Activated CD8-positive, alpha-beta memory T cell treated with anti-CD3 and anti-CD28 coated beads for 1 hour (primary cell): Measurements from ENCODE around the gene MYL1.

ENCODE experiments used
- DNase-seq, 2 donors: peaks; one replicate each; pipeline ENCODE4 v3.0.0-alpha.2; 2020; ENCODE audit warnings: low read depth in 1 of 2; ENCODE audit errors: extremely low read depth in 1 of 2

The MYL1 gene

DNA sequence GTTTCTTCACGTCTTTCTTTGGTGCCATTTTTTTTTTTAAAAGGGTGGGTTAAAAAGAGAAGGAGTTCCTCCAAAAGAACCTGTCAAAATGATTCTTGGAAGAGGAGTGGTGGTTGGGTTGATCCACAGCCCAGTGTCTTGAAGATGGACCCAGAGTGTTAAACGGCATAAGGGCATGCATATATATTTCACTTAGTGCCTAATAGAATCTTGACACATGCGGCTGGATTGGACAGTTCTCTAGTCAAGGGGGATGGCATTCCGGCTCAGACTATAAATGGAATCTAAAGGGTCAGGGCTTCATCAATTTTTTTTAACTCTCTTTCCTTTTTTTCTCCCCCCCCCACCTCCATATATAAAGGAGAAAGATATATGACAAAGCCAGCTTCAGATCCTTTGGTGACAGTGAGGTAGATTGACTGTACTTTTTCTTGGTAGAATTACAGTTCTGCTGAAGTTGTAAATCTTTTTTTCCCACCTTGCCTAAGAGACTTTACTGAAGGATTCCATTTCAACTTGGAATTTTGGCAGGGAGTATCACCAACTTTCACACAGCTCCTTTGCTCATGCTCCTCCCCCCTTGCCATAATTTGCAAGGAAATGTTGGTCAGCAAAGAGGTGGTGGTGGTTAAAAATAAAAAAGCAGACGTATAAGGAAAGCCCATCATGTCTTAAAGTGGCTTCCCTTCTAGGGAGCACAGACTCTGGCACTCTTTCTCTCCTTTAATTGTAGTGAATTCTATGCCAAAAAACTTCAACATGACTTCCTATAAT is at the start of gene MYL1:
Gene MYL1 (minus strand): TSS at position 160 of the 774 bp plus-strand sequence. CDS start 132 bp downstream, at position 28.
- no peak for DNase-seq

DNA sequence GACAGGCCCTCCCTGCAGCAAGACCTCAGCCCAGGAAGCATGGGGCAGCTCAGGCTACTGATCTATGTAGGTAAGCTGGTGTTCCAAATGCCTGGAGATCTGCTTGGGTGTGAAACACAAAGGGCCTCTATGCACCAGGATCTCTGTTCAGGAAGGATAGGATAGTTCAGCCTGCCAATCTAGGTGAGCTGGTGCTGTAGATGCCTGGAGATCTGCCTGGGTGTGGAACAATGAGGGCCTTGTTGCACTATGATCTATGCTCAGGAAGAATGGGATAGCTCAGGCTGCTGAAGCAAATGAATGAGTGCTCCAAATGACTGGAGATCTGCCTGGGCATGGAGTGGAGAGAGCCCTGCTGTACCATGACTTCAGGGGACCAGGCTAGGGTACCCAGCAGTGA is 48.9 kb upstream of the MYL1 start:
- no peak for DNase-seq

DNA sequence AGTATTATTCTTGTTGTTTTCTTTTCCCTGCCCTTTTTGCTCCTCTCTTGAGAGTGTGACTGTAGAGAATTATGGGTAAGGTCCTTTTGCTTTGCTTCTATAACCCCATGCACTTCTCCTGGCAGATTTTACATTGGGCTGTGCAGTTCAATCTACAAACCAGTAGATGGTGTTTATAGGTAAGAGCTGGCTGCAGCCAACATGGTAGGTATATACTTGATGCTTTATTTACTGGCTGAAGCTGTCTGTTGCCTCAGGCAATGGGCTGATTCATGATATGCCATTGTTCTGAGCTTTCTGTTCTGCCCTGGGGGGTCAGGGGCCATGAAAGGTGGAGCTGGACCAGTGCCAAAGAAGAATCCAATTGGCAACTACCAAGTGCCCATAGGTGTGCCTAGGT is 48.3 kb upstream of the MYL1 start:
- DNase-seq = no peak

DNA sequence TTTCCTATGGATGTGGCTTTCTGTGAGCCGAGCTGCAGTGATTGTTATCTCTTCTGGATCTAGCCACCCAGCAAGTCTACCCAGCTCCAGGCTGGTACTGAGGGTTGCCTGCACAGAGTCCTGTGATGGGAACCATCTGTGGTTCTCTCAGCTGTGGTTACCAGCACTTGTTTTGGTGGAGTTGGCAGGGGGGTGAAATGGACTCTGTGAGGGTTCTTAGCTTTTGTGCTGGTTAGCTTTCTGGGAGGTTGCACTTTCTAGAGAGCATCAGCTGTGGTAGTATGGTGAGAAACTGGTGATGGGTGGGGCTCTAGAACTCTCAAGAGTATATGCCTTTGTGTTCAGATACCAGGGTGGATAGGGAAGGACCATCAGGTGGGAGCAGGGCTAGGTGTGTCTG is 45.4 kb upstream of the MYL1 start:
- DNase-seq = no peak

DNA sequence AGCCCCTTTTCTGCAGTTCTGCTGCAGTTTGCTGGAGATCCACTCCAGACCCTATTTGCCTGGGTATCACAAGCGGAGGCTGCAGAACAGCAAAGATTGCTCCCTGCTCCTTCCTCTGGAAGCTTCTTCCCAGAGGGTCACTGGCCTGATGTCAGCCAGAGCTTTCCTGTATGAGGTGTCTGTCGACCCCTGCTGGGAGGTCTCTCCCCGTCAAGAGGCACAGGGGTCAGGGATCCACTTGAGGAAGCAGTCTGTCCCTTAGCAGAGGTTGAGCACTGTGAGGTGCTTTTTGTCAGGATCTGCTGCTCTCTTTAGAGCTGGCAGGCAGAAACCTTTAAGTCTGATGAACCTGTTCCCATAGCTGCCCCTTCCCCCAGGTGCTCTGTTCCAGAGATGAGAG is 42.0 kb upstream of the MYL1 start:
- no peak for DNase-seq

DNA sequence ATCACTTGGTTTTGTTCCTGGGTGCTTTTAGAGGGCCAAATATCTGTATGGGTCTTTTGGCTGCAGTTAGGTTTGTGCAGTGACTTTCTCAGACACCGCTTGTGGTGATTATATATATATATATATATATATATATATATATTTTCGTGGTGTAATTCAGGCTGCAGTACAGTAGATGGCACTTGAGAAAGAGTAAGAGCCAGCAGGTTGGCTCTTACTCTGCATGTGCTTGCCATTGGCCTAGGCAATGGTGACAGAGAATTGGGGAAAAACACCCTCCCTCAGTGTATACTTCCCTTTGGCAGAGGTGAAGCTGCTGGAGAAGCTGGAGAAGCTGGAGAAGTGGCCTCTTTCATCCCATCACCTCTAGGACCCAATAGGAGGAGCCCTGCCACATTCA is 22.2 kb upstream of the MYL1 start:
- no peak for DNase-seq

DNA sequence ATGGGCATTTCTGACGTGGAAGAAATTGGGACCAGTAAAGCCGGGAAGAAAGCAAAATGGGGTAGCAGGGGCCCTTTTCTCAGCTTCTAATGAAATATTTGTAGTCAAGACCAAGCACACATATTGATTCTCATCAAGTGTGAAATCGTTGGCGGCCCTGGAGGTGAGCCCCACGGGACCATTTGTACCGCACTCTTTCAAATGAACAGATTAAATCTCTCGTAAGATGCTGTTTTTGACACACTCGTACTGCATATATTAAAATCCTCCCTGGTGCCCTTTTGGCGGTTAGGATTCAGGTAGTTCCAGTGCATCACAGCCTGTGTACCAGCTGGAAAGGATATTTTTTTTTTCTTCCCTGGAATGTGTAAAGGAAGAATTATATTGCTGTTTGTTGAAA is 9.9 kb upstream of the MYL1 start:
- DNase-seq = no peak

DNA sequence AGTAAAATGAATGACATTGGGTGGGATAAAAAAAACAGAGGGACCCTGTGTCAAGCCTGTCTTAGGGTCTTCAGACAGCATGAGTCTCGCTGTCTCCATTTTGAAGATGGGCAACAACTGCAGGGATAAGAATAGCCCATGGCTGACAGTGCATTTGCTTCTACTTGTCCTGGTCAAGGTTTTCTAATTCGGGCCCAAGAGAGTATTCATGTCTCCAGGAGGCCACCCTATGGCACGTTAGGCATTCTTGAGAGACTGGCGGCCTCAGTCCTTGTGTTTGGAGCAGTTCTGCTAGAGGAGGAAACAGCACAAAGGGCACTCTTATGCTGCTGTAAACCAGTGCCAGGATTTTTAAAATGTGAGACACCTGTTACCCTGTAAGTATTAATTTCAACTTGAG is 9.5 kb upstream of the MYL1 start:
- no peak for DNase-seq

DNA sequence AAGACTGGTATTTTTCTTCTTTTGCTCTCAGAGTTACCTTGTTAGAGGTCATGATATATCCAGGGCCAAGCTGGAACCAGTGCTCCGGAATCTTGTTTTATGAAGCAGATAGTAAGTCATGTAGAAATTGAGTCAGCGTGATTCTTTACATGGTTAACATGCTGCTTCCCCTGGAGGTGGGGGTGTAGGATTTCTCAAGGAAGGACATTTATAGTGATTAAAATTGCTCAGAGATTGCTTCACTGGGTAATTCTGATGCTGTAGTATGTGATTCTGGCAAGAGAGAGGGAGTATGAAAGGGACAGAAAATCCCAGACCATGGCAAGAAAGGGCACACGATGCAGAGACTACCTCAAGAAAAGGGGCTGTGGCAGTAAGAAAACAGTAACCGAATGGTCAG is 8.0 kb upstream of the MYL1 start:
- no peak for DNase-seq

DNA sequence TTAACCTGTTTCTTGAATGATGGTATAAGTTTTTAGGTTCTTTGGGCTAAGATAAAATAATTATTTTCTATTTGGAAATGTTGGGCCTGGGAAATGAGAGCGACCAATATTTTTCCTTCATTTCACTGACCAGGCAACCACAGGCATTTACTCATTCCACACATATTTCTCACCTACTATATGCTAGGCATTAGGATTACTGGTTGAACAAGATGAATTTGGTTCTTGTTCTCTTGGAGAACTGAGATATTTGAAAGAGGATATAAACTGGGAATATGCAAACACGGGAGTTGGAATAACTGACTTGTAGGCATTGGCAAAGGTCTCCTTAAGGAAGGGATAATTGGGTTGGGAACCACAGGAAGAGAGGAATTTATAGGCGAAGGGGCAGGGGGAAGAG is 3.9 kb upstream of the MYL1 start:
- no peak for DNase-seq

DNA sequence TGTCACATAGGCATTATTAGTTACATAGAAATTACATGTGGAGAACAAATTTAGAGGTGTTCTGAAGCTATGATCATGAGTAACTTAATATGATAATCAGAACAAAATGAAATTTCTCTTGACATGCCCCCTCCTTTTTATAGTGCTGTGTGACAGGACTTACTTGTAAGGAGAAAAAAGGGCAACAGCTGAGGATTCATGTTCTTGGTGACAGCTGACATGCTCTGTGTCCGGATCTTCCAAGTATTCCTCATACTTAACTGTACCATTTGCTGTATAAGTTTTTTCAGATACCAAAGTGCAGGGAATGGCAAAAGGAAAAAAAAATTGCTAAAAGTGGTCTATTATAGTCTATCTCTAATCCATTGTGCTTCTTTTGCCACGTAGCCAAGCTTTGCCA is 3.5 kb upstream of the MYL1 start:
- no peak for DNase-seq

DNA sequence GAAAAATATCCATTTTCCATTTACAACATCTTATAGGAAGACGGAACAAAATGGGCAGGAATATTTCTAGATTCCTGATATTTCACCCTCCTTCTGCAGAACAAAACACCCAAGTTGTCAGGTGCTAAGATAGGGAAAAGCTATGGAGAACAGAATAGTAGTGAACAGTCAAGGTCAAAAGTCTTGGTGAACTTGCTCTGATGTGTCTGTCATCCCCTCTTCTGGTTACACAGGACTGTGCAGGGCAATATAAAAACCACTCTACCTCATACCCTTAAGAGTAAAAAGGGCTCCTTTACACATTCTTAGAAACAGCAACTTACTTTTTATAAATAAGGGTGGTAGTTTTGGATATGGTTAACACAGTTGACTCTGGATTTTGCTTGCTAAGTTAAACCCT is 4.4 kb downstream of the MYL1 start:
- DNase-seq = no peak

DNA sequence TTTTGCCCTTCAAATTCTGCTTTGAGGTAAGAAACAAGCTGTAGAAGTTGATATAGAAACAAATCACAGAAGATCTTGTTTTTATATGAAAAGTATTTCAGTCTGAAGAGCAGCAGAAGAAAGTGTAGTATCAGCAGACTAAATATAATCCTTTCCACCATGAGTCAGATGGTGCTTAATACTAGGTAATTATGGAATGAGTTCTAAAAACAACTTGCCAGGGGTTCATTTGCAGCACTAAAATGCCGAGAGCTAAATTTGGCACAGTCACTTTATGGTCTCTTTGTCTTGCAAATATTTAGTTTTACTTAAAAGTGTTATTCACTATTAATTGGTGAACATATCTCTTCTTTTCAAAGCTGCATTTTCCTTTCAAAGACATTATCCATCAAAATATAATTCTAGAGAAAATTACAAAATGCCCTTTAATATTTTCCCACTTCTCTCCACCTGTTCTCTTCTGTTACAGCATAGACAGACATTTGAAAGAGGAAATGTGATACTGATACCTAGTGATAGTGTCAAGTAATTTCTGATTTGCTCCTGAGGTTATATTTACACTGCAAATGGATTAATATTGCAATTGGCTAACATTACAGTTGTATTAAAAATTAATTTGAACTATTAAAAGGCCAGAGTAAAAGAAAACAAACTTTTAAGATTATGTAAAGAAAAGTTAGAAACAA is 5.3 kb downstream of the MYL1 start:
- DNase-seq = no peak

DNA sequence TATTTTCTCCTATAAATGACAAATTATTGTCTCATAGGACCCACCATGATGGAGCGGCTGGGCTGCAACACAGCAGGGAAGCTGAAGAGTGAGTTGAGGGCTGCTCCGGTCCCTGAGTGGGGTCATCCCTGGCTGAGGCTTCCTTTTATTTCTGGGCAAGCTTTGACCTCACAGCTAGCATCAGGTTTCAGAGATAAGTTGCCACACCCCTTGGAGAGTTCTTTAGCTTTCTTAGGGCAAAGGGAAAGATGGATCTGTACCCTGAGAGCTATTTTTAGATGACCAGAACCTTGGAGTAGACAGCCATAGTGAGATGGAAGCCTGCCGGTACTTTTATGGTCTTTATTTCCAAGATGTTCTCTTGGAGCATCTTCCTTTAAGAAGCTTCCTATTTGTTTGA is 11.5 kb downstream of the MYL1 start:
- no peak for DNase-seq

DNA sequence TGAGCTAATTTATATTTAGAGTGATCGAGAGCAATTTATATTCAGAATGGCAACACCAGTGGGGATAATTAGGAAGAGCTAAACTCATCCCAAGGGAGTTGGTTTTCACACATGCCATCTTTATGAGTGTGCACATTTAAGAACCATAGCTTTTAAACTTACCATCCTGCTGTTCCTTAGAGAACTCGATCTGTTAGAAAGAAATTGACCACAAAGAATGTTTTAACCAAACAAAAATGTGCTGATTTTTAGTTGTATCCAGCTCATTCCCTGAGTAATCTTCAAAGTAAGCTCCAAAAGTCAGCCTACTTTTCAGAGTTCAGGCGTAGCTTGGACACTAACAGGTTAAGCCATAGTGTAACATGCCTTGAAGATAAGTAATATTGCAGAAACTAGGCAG is 12.6 kb downstream of the MYL1 start:
- no peak for DNase-seq

DNA sequence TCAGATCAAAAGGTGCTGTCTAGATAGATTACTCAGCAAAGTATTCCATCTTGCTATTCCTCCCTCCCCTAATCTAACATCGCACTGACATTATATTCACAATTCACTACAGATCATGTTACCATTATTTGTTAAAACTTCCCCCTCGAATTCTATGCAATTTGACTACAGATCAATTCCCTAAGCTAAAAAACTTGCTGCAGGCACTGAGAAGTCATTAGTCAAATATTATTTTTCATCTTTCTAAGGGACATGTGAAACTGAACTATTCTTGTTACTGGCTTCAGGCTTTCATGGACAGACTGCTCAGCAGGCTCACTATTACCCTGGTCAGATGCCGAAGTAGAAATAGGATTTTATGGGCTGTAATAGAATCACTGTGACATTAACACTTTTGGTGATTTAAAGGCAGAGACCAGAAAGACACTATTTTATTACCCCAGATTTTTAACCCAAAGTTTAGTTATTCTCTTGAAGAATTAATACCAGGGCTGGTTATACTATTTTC is 15.1 kb downstream of the MYL1 start:
- DNase-seq = no peak

DNA sequence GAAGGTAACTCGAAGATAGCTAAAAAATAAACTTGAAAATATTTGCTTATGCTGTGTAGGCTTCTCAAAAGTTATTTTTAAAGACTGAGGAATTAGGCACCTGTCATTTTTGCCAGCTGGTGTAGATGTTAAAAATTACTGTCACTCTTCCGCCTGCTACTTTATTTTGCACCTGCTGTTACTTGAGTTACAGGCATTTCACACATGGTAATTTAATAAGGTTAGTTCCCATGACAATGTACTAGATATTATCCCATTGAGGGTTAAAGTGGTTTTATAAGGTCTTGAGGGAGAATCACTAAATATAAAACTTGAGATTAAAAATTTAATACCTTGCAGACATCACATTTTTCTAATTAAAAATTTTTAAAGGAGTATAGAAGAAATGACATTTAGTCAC is 26.6 kb downstream of the MYL1 start:
- no peak for DNase-seq

DNA sequence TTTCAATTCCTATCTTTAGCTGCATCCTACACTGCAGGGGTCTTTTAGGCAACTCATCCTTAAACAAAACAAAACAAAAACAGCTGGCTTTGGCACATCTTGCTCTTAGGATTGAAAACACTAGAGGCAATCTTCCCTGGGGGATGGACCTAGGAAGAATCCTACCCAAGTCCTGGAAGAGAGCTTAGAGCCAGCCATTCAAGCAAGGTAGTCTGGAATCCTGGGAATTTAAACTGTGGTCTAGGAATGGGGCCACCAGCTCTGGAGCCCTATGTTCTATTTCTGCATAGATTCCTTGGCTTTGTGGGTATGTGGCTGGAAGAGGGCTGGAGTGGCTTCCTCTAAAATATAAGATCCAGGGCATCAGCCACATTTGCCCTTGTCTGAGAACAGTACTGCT is 27.7 kb downstream of the MYL1 start:
- DNase-seq = no peak

DNA sequence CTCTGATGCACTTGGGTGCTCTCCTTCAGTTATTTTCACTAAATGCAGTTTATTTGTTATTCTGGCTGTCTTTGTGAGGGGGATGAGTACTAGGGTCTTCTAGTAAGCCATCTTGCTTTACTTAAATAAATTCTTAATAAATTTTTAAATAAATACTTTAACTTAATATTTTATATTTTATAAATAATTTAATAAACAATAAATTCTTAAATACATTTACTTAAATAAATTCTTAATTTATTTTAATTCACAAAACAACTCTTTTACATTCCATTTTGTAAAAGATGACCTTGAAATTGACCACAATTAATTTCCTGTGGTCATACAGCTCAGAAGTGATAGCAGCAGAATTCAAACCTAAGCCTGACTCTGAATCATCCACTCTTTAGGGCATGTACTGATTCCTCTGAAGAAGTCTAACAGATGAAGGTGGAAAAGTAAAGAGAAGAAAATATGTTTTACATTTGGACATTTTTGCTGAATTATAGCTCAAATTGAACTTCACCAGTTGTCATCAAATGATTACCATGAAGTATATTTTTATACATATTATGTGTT is 28.8 kb downstream of the MYL1 start:
- no peak for DNase-seq

DNA sequence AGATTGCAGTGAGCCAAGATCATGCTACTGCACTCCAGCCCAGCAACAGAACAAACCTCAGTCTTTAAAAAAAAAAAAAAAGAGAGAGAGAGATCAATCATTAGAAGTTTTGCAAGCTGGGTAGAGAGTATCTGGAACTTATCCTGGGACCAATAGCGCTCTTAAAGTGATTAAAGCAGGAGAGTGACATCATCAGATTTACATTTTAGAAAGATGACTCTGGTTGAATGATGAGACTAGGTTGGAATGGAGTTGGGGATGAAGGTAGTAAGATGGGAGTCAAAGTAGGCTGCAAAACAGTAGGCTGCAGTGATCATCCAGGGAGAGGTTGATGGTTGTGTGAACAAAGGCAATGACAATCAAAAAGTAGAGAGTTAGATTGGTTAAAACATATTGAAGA is 37.8 kb downstream of the MYL1 start:
- DNase-seq = no peak

DNA sequence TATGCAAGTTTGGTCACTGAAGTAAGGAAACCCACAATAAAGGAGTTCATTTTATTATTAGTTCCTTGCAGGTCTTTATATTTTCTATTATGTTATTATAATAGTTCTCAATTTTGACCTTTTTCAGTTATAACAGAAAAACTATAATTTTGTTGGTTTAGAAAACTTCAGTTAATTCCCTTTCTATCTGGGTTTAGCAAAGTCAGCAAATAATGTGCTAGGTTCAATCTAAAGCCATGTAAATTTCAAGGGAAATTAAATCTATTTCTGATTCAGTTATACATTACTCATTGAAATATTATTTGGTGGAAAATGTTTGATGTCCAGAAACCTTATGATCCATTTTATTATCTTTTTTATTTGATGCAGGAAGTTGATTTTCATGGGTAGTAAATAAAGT is 43.7 kb downstream of the MYL1 start:
- DNase-seq = no peak

DNA sequence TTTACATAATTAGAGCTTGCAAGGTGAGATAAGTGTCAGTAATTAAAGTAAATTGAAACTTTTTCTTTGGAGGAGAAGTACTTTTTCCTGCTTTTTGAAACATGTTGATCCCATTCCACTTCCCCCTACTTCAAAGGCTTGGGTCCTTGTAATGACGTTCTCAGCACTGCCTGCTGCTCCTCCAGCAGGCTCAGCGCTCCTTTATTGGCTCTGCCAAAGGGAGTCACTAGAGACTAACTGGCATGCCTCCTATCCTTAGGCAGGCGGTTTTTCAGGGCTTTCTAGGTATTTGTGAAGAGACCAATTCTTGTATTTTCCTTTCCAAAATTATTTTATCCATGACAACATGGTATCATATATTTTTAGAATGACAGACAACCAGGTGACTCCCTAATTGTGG is 45.8 kb downstream of the MYL1 start:
- DNase-seq = no peak
